SK-N-SH treated with all-trans-retinoic acid at 6 μM for 48 hours (cell line): ENCODE results near the gene SNX9.

Experiments
- ZNF565 ChIP-seq: fragments of 450-650 bp; formaldehyde crosslinking; conservative IDR thresholded peaks from 2 replicates; pipeline ENCODE4 v1.5.0; 2020; ENCODE audit warnings: low read depth, mild to moderate bottlenecking, moderate library complexity
- TF ChIP-seq, protein P1 (sequence below): fragments of 250-450 bp; sonication (Bioruptor Pico); IDR thresholded peaks from 2 replicates; pipeline ENCODE4 v1.5.0; 2020; ENCODE audit warnings: mild to moderate bottlenecking, moderate library complexity

DNA sequence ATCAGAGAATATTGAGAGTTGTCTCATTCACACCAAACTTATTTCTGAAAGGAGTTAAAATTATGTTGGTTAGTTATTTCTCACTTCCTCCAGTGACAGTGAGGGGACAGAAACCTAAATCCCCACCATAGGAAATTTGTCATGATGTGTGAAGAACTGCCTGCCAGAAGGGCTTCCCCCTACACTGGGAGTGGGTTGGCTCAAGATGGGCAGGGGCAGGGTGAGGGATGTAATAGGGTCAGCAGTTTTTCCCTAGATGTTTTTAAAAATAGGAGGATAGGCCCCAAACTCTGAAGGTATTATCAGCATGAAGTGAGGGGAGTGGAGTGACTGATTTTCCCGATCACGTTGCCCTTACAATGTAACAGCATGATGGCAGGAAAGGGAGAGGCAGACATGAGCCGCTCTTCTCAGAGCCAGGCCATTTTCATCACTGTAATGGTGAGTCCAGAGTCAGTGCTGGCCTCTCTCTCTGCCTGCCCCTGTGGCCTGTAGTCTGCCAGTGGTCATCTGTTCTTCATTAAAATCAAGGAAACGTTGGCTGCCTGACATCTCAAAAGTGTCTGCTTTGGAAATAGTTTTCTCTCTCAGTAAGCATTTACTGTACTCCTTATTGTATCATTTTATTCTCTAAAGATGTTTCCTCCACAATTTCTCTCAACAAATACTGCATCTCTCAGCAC, 98.8 kb downstream of the SNX9 start:
- TF ChIP-seq, protein P1, sequence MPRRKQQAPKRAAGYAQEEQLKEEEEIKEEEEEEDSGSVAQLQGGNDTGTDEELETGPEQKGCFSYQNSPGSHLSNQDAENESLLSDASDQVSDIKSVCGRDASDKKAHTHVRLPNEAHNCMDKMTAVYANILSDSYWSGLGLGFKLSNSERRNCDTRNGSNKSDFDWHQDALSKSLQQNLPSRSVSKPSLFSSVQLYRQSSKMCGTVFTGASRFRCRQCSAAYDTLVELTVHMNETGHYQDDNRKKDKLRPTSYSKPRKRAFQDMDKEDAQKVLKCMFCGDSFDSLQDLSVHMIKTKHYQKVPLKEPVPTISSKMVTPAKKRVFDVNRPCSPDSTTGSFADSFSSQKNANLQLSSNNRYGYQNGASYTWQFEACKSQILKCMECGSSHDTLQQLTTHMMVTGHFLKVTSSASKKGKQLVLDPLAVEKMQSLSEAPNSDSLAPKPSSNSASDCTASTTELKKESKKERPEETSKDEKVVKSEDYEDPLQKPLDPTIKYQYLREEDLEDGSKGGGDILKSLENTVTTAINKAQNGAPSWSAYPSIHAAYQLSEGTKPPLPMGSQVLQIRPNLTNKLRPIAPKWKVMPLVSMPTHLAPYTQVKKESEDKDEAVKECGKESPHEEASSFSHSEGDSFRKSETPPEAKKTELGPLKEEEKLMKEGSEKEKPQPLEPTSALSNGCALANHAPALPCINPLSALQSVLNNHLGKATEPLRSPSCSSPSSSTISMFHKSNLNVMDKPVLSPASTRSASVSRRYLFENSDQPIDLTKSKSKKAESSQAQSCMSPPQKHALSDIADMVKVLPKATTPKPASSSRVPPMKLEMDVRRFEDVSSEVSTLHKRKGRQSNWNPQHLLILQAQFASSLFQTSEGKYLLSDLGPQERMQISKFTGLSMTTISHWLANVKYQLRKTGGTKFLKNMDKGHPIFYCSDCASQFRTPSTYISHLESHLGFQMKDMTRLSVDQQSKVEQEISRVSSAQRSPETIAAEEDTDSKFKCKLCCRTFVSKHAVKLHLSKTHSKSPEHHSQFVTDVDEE: no peak
- TF ChIP-seq ZNF565: no peak
